NCI-H446 treated with DMSO at 0.1 percent for 48 hours (cell line): ENCODE results near the gene CCDC127.
"Not testable (repeated sequence)": the region's sequence is repeated elsewhere in the genome, so short reads cannot be mapped to it uniquely, and the experiment has no call there.

Experiments used
- DNase-seq: peaks from one replicate; lab custom pipeline; 2025; lab: John Stamatoyannopoulos, UW

The CCDC127 gene

DNA sequence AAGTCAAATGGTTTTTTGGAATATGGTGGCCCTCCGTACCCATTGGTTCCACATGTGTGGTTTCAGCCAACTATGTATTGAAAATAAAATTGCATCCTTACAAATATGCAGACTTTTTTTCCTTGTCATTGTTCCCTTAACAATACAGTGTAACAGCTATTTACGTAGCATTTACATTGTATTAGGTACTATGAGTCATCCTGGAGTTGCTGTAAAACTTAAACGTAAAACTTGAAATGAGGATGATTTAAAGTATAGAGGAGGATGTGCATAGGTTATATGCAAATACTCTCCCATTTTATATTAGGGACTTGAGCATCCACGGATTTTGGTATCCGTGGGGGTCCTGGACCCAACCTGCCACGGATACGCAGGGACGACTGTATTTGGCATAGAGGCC is 16.5 kb upstream of the CCDC127 start:
- no peak for DNase-seq

DNA sequence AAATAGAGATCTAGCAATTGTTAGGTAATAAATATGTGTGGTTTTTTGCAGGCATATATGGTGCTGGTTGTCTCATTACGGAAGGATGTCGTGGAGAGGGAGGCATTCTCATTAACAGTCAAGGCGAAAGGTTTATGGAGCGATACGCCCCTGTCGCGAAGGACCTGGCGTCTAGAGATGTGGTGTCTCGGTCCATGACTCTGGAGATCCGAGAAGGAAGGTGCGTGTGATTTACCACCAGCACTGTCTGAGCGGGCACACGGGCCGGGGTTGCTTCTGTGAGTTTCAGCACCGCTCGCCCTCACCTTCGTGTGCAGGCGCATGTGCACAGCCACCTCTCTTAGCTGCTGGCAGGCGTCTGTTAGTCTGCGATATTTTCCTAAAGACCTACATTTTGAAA is 15.5 kb upstream of the CCDC127 start:
- not testable (repeated sequence) for DNase-seq

DNA sequence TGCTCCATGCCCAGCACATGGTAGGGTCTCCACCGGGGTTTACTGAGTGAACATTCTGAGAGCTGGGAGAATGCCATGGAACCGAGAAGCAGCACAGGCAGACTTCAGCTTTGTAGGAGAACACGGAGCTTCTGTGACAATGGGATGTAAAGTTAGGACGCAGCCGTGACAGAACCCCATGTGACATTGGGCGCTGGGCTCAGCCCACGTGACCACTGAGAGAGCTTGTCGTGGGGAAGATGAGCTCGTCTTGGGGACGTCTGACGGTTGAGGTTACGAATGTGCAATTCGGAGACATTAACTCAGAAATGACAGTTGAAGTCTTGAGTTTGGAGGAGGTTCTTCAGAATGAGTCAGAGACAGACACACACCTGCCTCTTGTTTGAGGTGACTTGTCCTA is 13.7 kb upstream of the CCDC127 start:
- DNase-seq: no peak

DNA sequence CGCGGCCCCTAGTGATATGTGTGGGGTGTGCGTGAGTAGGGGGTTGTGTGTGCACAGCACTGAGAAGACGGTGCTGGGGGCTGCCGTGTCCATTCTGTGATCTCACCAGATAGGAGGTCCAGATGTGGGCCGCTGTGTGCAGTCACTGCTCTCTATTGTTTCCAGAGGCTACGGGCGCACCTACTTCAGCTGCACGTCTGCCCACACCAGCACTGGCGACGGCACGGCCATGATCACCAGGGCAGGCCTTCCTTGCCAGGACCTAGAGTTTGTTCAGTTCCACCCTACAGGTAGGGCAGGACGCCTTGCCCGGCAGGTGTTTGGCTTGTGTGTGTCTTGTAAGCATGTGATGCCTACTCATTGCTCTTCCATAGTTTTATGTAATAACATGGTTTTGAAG is 12.8 kb upstream of the CCDC127 start:
- DNase-seq: no peak

DNA sequence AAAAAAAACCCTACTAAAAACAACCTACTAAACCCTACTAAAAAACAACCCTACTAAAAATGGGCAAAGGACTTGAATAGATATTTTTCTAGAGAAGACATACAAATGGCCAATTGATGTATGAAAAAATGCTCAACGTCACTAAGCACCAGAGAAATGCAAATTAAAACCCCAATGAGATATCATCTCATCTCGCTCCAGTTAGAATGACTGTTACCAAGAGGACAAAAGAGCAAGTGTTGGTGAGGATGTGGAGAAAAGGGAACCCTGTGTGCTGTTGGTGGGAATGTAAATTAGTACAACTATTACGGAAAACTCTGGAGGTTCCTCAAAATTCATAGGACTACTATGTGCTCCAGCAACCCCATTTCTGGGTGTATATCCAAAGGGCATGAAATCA is 10.9 kb upstream of the CCDC127 start:
- no peak for DNase-seq

DNA sequence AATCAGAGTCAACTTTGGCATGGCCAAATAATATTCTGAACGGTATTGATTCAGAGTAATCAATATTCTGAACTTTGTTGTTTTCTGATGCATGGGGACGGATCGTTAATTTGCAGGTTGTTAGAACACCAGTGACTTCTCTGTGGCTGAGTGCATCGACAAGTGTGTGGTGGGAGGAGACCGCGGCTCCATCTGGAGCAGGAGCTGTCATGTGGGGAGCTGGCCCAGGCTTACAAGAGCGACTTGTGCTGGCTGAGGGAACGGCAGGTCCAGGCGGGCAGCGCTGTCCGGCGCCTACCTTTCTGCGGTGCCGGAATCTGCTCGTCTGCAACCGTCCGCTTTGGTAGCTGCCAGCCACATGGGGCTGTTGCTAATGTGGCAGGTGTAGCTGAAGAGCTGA is 9.4 kb upstream of the CCDC127 start:
- DNase-seq: not testable (repeated sequence)

DNA sequence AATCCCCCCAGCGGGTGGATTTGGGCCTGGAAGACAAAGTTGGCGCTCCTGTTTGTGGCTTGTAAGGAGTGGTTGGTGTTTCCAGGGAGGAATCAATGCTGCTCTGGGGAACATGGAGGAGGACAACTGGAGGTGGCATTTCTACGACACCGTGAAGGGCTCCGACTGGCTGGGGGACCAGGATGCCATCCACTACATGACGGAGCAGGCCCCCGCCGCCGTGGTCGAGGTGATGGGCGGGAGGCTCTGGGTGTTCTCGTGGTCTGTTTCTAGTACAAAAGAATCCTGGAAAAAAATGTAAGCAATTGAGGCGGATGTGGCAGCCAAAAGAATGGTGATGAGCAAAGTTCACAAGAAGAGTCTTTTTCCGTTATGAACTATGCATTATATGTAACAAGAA is 7.4 kb upstream of the CCDC127 start:
- no peak for DNase-seq

DNA sequence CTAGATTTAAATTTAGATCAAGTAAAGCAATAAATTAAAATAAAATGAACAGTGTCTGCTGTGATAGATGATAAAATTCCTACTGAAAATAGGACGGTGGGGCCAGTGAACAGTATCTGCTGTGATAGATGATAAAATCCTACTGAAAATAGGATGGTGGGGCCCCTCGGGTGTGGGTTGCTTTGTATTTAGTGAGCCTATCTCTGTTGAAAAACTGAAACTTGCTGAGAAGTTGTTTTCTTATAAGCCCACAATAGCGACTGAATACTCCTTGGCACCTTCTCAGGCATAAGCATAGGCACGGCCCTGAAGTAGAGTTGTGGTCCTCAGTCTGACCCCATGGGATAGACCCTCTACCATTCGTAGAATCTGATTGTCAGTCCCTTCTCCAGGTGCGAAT is 5.8 kb upstream of the CCDC127 start:
- no peak for DNase-seq

DNA sequence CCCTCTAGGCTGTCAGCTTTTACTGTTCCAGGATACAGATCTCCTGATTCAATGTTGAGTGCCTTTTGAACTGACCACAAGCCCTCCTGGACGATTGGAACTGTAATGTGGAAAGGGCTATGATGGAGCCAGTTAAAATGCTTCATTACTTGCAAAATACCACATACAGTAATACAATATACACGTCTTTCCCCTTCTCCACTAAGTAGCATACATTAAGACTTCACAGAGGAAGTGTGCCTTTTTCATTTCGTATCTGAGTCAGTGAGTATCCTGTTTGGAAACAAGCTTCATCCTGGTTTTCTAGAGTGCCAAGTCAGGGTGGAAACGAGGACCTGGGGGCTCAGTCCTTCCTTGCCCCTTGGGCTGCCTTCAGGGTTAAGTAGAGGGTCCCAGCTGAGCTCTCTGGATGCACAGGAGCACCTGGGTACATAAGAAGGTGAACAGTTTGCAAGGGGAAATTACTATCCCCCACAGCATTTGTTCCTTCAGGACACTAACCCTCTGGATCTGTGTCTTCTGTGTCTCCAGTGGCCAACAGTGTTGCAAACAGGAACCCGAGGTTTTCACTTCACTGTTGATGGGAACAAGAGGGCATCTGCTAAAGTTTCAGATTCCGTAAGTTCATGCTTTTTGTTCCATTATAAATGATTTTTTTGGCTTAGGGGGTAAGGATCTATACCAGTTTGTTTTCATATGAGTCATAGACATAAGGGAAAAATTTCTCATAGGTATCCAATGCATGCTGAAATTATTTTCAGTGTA is 5.2 kb upstream of the CCDC127 start:
- not testable (repeated sequence) for DNase-seq

DNA sequence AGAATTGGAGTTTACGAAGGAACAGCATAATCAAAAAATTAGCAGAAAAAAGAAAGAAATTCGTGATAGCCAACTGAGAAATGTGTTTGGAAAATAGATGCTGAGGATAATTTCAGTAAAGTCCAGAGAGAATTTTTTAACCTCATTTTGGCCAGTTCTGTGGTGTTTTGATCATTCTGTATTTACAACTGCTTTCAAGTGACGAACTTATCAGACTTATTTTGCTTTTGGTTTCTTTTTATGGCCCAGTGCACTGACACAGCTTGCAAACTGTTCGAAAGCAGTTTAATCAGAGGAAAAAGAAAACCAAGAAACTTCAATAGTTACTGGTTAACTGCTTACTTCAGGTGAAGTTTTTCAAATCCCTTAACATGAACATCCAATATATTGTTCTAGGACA is 2.0 kb upstream of the CCDC127 start:
- no peak for DNase-seq

DNA sequence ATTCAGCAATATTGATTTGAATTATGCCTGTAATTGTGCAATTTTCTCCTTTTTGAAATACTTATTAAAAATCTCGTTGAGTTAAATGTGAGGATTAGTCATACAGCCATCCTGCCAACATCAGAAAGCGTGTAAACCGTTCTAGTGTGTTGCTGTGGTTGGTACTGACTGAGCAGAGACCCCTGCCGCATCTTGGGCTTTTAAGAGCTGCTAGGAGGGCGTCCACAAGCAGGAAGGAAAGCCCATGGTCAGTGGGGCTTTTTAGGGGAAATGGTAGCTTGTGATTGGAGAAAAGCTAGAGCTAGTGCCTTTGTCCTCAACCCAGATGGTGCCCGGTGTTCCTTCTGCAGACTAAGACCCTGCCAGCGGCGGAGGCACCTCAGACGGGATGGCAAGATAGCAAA is 1.5 kb upstream of the CCDC127 start:
- no peak for DNase-seq

DNA sequence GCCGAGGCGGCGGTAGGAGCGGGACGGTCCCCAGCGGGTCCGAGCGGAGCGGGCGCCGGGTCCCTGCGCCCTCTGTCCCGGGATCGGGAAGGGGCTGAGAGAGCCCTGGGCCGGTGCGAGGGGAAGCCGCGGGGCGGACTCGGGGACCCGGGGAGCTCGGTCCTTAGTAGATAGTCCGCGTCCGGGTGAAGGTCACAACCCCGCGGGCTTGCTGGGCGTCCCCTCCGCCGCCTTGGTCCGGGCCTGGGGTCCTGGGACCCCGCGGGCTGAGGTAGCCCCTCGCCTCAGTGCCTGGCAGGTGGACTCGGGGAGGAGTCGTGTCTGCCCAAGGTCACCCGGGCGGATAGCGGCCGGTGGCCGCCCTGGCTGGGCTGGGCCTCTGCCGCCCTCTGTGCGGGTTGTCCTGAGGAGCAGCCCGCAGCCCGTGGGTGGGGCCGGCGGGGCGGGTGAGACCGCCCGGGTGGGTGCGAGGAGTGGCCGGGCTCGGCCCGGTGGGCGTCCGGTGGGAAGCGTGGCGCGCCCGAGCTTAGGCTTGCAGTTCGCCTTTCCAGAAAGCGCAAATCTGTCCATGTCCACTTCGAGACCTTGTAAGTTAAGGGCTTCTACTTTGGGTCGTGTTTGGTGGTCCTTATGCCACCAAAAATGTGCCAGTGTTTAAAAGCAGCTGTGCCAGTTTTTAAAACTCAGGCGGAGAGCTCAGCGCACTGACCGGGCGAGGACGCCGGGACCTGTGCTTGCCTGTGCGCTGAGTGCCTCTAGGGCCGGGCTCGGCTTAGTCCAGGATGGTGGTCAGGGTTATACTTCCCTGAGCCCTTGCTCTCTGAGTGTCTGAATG is 721 bp upstream of the CCDC127 start:
- DNase-seq: no peak

DNA sequence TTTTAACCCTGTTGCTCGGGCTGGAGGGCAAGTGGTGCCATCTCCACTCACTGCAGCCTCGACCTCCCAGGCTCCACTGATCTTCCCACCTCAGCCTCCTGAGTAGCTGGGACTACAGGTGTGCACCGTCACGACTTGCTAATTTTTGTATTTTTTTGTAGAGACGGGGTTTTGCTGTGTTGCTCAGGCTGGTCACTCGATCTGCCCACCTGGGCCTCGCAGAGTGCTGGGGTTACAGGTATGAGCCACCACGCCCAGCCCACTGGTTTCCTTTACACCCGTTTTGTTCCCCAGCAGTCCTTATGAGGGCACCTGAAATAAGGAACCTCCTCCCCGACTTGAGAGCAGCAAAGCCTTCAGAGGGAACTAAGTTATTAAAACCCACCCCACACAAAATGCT is 1.9 kb downstream of the CCDC127 start:
- DNase-seq: not testable (repeated sequence)

DNA sequence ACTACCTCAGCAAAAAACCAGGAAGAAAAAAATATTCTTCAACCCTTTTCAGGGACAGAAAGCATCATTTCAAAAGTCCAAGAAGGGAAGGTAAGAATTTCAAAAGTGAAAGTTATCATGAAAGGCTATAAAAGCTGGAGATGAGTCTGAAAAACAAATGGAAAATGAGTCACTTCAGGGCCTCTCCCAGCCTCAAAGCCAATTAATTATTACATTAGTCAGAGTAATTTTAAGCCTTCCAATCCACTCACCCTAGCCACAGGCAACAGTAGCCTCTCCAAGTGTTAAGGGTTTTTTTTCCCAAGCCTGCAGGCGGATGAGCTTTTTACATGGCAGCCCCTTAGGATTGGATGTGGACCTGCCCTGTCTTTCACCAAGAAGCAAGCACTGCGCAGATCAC is 2.7 kb downstream of the CCDC127 start:
- DNase-seq: not testable (repeated sequence)

DNA sequence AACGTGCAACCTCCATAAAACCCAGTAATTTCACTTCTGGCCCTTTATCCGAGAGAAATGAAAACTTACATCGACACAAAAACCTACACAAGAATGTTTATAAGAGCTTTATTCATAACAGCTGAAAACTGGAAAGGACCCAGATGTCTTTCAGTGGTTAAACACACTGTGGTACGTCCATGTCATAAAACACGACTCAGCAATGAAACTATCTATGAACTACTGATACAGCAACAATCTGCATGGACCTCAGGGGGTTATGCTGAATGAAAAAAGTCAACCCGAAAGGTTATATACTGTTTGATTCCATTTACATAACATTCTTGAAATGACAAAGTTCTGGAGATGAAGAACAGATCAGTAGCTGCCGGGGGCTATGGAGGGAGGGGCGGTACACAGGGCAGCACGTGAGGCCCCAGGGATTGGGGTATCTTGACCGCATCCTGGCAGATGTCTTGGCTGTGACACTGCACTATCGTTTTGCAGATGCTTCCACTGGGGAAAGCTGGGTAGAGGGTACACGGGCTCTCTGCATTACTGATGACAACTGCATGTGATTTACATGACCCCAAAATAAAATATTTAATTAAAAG is 4.1 kb downstream of the CCDC127 start:
- no peak for DNase-seq

DNA sequence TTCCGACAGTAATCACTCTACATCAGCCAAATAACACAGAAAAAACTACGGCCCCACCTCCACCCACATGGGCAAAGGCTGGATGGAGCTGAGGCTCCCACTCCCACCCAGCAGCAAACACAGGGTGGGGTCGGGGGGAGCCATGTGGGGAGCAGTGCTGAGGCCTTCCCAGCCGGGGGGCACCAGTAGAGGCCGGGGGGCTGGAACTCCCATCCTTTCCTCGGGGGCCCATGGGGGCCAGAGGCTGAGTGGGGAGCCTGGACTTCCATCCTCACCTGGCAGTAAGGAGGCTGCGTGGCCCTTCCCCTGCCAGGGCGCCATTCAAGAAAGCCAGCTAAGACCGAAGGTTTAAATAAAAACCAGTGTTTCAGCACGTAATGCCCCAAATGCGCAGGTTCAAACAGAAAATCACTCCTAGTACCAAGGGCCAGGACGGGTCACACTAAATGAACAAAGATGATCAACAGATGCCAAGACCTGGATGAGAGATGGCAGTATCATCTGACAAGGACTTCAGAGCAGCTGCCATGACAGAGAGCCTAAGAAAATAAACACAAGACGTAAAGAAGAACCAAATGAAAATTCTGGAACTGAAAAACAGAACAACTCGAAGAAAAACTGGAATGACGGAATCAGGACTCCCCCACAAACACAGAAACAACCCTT is 9.4 kb downstream of the CCDC127 start:
- no peak for DNase-seq

DNA sequence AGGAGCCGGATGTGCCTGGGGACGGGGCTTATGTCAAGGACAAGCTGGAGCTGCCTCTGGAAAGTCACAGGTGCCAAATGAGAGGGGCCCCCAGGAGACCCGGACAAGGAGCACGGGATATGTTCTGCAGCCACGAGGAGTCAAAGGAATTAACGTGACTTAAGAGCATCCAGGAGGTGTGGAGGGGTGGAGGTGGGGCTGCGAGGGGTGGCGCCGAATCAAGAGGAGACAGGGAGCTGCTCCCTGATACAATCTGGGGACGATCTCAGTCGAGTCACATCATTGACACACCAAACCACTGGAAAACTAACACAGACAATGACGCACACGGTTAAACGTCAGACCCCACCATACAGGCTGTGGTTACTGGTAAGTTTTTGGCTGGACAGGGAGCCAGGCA is 10.4 kb downstream of the CCDC127 start:
- no peak for DNase-seq

DNA sequence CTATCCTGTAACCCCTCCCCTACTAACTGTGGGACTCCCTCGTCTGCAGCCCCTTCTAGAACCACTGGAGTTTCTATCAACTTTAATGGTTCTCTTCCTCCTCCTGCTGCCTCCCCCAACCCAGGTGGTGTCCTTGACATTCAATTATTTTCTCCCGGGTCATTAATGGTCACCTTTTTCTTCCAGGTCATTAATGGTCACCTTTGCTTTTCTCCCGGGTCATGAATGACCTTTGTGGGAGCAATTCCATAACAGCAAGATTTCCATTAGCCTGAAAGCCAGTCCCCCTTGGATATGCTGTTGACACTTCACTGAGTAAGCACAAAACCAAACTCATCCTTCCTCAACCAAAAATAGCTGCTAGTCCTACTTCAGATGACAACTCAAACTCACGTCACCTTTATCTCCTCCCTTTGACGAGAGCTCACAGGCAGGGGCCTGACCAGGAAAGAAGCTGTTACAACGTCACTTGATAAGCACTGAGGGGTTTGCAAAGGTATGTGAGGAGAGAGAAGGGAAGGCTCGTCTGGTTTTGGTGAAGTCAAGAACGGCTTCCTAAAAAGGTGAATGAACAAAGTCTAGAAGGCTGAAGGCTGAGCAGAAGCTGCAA is 10.9 kb downstream of the CCDC127 start:
- DNase-seq: no peak

DNA sequence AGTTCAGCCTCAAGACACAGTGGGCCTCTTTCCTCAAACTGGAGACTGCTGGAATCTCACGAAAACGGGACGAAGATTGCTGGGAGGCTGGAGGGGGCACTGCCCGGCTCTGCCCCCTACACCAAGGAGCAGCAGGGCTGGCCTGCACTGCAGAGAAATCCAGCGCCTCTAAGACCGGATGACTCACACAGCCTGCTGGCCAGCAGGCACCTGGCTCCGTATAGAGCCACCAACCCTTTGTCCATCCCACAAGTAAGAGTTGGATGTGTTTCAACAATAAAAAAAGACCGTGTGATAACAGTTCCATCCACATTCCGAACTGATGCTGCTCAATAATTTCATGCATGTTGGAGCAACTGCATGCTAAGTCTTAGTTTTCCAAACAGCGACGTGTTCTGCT is 11.5 kb downstream of the CCDC127 start:
- no peak for DNase-seq

DNA sequence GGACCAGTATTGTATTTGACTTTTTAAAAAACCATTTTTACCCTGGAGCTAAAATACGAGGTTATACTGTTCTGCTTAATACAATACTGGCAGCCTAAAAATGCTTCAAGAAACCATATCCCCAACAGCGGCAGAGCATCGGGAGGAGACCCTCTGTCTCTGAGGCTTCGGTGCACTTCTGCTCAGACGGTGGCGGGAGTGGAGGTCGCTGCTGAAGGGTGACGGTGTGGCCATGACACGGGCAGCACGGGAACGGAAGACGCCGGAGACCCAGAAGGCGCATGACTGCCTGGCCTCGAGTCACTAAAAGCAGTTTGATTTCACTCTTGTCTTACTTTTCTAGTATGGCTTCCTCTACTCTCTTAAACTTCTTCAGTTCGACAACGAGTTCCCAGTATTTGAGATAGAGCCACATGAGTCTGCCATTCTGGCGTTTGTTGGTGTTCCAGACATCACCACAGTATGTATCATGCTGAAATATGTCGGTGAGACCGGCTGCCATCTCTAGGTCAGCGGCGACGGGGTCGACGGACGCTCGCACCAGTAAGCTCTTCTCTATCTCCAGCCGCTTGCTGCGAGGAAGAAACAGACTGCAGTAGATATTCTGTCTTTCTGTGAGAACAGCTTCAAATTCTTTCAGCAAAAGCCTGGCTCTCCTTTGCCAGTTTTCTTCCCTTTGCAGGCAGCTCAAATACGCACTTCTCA is 12.8 kb downstream of the CCDC127 start:
- no peak for DNase-seq

DNA sequence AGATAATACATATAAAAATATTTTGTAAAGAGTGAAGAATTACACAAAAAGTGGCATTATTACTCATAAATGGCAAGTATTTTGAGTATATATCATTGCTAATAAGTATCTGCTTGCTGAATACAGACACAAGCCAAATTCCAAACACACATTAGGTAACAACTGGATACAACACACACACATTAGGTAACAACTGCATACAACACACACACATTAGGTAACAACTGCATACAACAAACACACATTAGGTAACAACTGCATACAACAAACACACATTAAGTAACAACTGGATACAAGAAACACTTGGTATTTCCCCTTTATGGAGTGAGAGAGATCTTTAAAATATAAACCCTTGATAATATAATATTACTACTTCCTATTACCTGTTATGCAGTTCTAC is 13.5 kb downstream of the CCDC127 start:
- DNase-seq: no peak

DNA sequence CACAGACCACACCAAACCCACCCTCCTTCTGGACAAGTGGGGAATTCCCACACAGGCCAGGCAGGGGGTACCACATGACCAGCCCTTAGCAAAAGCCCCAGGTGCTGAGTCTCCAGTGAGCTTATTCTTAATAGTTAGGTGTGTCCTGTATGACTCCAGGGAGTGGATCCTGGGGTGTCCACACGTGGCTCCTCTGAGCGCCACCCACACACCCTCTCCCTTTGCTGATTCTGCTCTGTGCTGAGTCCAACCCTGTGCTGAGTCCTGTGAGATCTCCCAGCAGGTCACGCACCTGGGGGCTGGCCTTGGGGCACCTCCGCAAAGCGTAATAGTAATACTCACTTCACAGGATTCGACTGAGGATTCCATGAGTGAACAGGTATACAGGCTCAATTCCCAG is 14.0 kb downstream of the CCDC127 start:
- no peak for DNase-seq
